Epithelial cell of esophagus (primary cell): ENCODE measurements around the gene DCLK1.

ENCODE experiments used
- DNase-seq: peaks from one replicate; pipeline ENCODE4 v3.0.0; 2010; ENCODE audit warnings: low read depth
- H3K4me3 ChIP-seq: 2 replicates; pipeline ENCODE4 v1.5.1; 2011; ENCODE audit warnings: mild to moderate bottlenecking, low read length, control low read depth
- CTCF ChIP-seq: IDR thresholded peaks from 2 replicates; pipeline ENCODE4 v1.5.1; 2011; ENCODE audit warnings: low read depth, mild to moderate bottlenecking, low read length, control low read depth, inconsistent platforms; ENCODE audit not compliant: insufficient read depth; ENCODE audit errors: missing control alignments

The DCLK1 gene

GRCh38 chr13:35851881-35852280, 279.3 kb downstream of the DCLK1 start:
- no peak for DNase-seq
- no peak overlapping the region for H3K4me3 ChIP-seq
- no peak for TF ChIP-seq CTCF

GRCh38 chr13:35851356-35851755, 279.8 kb downstream of the DCLK1 start:
- TF ChIP-seq CTCF = no peak
- H3K4me3 ChIP-seq = no peak overlapping the region
- DNase-seq = no peak

DNA sequence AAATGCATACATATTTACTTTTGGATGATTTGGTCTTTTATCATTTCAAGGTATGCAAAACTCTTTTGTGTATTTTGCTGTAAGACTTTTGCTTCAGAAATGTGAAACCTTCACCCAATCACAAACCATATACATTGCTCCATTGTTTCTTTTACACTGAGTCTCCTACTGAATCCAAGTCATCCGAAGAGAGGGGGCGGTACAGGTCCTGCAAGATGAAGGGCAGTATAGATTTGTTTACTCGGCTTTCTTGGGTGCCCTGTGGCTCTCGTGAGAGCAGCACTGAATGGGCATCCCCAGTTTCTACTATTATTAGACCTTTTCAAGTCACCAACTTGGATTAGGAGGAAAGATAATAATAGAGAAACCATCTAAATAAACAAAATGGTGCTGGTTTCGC, 280.6 kb downstream of the DCLK1 start:
- no peak for DNase-seq
- TF ChIP-seq CTCF = no peak
- H3K4me3 ChIP-seq = no peak overlapping the region

DNA sequence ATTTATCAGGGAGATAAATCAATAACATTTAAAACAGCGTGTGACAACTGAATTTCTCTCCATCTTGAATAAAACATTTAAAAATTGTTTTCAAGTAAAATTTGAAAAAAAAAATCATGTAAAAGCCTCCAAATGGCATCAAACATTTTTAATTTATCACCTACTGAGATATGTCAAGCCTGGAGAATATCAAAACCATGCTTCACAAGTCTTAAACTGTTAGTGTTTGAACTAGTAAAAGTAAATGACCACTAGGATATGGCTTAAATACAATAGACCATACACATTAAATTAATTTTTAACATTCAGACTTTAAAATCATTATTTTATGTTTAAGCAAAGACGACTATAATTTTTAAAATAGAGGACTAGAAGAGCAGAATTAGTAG, 281.9 kb downstream of the DCLK1 start:
- no peak for TF ChIP-seq CTCF
- no peak for DNase-seq
- no peak overlapping the region for H3K4me3 ChIP-seq

DNA sequence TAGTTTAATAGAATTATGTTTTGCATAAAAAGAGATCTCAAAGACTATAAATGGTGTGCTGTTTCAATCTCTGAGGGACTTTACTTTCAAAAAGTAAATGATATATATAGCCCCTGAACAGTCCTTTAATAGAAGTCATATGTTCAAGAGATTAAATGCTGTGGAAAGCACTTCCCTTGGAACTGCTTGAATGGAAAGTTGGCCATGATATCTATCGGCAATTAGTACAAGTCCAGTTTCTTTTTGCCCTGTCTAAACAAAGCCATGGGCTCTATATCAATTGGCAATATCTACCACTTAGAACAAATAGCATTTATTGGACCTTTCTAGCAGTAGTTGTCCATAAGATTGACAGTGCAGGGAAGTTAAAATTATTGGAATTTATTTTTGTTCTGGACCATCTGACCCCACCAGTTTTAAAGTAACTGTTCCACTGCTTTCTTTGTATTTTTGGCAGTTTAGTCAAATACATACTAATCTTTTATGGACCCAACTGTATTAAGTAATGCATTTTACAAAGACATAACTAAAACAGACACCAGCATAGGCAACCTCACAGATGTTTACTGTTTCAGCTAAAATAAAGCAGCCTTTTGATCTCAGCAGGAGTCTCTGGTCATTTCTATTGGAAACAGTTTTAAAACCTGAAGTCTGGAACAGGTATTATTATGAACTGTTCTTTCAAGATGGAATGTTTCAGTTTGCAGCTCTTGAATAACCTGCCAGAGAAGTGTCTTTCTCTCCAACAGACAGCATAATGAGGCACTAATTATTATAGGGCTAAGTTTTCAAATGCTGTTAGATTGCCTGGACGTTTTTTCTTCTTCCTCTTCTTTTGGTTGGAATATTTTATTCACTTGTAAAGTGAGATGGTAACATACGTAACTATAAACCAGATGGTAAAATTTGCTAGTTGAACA, 282.6 kb downstream of the DCLK1 start:
- no peak for TF ChIP-seq CTCF
- DNase-seq = no peak
- H3K4me3 ChIP-seq = no peak overlapping the region

GRCh38 chr13:35843272-35843671, 287.9 kb downstream of the DCLK1 start:
- no peak for TF ChIP-seq CTCF
- H3K4me3 ChIP-seq = no peak overlapping the region
- DNase-seq = no peak

DNA sequence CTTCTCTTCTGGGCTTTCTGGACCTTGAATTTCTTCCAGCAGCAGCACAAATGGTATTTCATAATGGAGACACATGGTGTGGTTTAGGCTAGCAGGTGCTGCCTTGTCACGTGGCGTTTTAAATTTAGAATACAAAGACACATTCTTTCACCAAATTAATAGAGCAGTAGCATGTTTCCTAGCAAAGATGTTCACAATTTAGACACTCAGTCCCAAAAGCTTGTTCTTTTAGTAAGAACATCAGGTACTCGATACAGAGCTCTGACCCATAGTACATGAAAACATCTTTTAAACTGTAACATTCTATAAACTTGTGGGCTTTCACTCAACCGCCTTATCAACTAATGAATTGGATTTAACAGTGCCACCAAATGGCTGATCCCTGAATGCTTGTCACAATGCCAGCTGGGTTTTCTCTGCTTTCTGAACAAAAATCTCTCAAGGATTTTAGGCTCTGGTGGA, 290.1 kb downstream of the DCLK1 start:
- TF ChIP-seq CTCF = no peak
- no peak for DNase-seq
- no peak overlapping the region for H3K4me3 ChIP-seq
